ENCODE measurements around the gene RNF215. TPM values are rescaled to one million over a fixed set of nuclear protein-coding genes. Genes with fewer than 3 reads are reported as not detected.

RNF215 gene
- total RNA-seq, 4 donors from 2014 or later: 8.6 to 28.9 (median 13.0) TPM

GRCh38 chr22:30333707-30334087 is 53.5 kb downstream of the RNF215 start:
- Histone ChIP-seq H3K4me1 (peaks cover 0 to 4% (median 0%) of the 10 kb centered on the region in 4 donors), H3K9me3 (no peaks in the 10 kb centered on the region), H3K36me3 (peaks cover 0 to 74% (median 0%) of the 10 kb centered on the region in 3 donors), H3K27ac (peak overlapping the region in 2 of 4 donors; percentile 54 to 67), H3K27me3 (no peaks in the 10 kb centered on the region), H3K4me3 (no peak overlapping the region)
- TF ChIP-seq CTCF (IDR thresholded peaks at IDR 0.05) (no peak), POLR2A (IDR thresholded peaks at IDR 0.05) (no peak)
- DNase-seq: no peak

GRCh38 chr22:30332994-30333706 is 54.1 kb downstream of the RNF215 start:
- Histone ChIP-seq H3K27ac (peak overlapping the region in 2 of 4 donors; percentile 54 to 67), H3K36me3 (peaks cover 0 to 68% (median 0%) of the 10 kb centered on the region in 3 donors), H3K27me3 (no peaks in the 10 kb centered on the region), H3K4me3 (no peak overlapping the region), H3K9me3 (no peaks in the 10 kb centered on the region), H3K4me1 (peaks cover 0 to 4% (median 0%) of the 10 kb centered on the region in 4 donors)
- peak in 1 of 3 donors; percentile 48 for DNase-seq
- TF ChIP-seq CTCF (IDR thresholded peaks at IDR 0.05) (no peak), POLR2A (IDR thresholded peaks at IDR 0.05) (no peak)

GRCh38 chr22:30332551-30332950 is 54.7 kb downstream of the RNF215 start:
- no peaks in the 10 kb centered on the region for H3K9me3 ChIP-seq
- TF ChIP-seq POLR2A (IDR thresholded peaks at IDR 0.05) (no peak), CTCF (IDR thresholded peaks at IDR 0.05) (no peak)
- no peak overlapping the region for H3K27ac ChIP-seq
- no peaks in the 10 kb centered on the region for H3K27me3 ChIP-seq
- peaks cover 0 to 7% (median under 1%) of the 10 kb centered on the region in 4 donors for H3K4me1 ChIP-seq
- H3K36me3 ChIP-seq: peaks cover 0 to 62% (median 0%) of the 10 kb centered on the region in 3 donors
- peak in 1 of 3 donors; percentile 26 for DNase-seq
- H3K4me3 ChIP-seq: no peak overlapping the region

Small RNA genes lying within 50 kb of the gene (small RNA-seq; reads per million reads assigned to genes)
- gene AC004832.3 (0 reads per million in 2 donors), gene RNU6-564P (0 reads per million in 2 donors)

Other genes with a start within 250 kb of the RNF215 start
- gene LIF, start 140.7 kb downstream of the RNF215 start, total RNA-seq: 10 to 100 TPM in 2 of 4 donors, 1 to 10 TPM in 2; 7.4 to 19.3 (median 10.6) TPM
- gene OSM, start 120.6 kb downstream of the RNF215 start, total RNA-seq: not detected
- 10 to 100 TPM in 1 of 4 donors, 1 to 10 TPM in 3; 1.8 to 11.6 (median 6.0) TPM for gene CASTOR1, start 97.9 kb downstream of the RNF215 start, total RNA-seq
- 10 to 100 TPM; 18.4 to 25.9 (median 20.8) TPM for gene TBC1D10A, start 60.5 kb downstream of the RNF215 start, total RNA-seq
- 100 to 1,000 TPM in 3 of 4 donors, 10 to 100 TPM in 1; 90.4 to 182 (median 160) TPM for gene SF3A1, start 30.5 kb downstream of the RNF215 start, total RNA-seq
- 1 to 10 TPM; 3.5 to 8.8 (median 6.9) TPM for gene CCDC157, start 30.4 kb downstream of the RNF215 start, total RNA-seq
- 10 to 100 TPM in 3 of 4 donors, 1 to 10 TPM in 1; 3.3 to 53.6 (median 34.6) TPM for gene SEC14L2, start 9.6 kb upstream of the RNF215 start, total RNA-seq
- gene MTFP1, start 38.4 kb upstream of the RNF215 start, total RNA-seq: 10 to 100 TPM; 12.4 to 24.7 (median 19.2) TPM
- not detected for gene SEC14L3, start 84.6 kb upstream of the RNF215 start, total RNA-seq
- gene SEC14L4, start 118.3 kb upstream of the RNF215 start, total RNA-seq: not detected
- gene SEC14L6, start 159.3 kb upstream of the RNF215 start, total RNA-seq: under 1 TPM in 1 of 4 donors, not detected in 3; 0.27 TPM
- 10 to 100 TPM; 19.0 to 98.5 (median 57.2) TPM for gene GAL3ST1, start 187.3 kb upstream of the RNF215 start, total RNA-seq
- gene PES1, start 204.5 kb upstream of the RNF215 start, total RNA-seq: 10 to 100 TPM; 28.4 to 49.5 (median 38.4) TPM
- 100 to 1,000 TPM in 3 of 4 donors, 10 to 100 TPM in 1; 17.3 to 248 (median 186) TPM for gene TCN2, start 219.8 kb upstream of the RNF215 start, total RNA-seq
- 1 to 10 TPM; 1.7 to 9.9 (median 7.3) TPM for gene SLC35E4, start 248.4 kb upstream of the RNF215 start, total RNA-seq